H54 (cell line): ENCODE results near the gene FOXS1.

Source experiments
- DNase-seq: peaks from one replicate; pipeline ENCODE4 v3.0.0; 2011; ENCODE audit warnings: low spot score, mixed read lengths; ENCODE audit not compliant: insufficient read length
- FAIRE-seq: peaks from 3 replicates; lab custom pipeline; 2011; peaks lifted over from hg19 to GRCh38; lab: Jason Lieb, UNC
- POLR2A ChIP-seq: IDR thresholded peaks from 2 replicates; pipeline ENCODE4 v1.6.1; 2011; ENCODE audit warnings: low read depth, mild to moderate bottlenecking, low read length

FOXS1 gene

DNA sequence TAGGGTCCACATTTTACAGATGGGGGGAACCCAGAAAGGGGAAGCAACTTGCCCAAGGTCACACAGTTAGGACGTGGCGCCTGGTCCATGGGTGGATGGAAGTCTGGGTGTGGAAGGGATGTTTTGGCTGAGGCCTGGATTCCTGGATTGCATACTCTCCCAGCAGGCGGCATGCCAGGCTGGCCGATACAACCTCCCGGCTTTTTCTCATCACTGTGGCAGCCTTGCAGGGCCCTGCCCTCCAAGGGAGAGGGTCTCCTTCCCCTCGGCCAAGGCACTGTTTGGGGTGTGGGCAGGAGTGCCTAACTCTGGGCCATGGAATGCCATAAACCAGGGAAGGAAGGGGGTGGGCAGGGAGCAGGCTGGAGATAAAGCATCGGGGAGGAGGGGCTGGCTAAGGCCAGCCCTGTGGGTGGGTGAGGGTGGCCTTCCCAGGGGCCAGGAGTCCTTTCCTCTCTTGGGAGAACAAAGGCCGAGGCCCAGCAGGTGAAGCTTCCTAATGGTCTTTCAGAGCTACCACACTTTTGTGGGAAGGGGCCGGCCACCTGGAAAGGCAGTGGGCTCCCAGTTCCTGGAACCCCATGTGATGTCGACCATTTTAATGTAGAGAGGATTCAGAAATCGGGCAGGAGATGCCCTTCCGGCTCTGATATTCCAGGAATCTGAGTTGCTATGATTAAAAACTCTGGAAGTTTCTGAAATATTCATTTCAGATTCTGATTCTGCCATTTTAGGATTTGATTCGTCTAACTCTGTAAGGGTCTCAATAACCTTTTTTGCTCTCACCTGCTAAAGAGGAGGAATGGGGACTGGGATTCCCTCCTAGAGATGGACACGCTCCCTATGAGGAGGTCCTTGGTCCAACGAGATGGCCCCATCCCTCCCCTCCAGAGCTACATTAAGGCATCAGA is 4.2 kb downstream of the FOXS1 start:
- TF ChIP-seq POLR2A, result no peak
- no peak for FAIRE-seq
- no peak for DNase-seq

DNA sequence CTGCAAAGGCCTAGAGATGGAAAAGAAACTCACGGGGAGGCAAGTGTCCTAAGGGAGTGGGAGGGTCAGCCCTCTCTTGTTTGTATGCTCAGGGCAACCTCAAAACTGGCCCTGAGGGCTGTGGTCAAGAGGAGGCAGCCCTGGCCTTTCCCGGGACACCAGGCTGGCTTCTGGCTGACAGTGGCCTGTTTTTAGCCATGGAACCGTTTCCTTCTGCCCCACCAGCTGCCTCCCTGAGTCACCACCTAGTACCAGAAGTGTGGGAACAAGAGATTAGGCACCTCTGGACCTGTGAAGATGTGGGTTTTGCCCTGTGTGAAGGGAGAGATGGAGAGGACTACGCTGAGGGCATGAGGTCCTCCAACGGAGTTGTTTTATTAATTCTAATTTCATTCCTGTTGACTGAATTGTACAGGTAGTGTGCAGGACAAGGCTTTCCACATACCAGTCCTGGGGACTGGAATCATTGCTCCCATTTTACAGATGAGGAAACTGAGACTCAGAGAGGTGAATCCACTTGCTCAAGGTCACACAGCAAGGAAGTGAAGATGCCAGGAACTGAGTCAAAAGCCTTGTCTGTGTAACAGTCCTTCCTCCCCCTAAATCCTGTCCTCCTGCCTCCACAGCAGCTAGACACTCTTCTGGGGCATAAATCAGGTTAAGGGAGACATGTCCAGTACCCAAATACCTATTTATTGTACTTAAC is 5.5 kb downstream of the FOXS1 start:
- no peak for TF ChIP-seq POLR2A
- FAIRE-seq, result no peak
- no peak for DNase-seq

DNA sequence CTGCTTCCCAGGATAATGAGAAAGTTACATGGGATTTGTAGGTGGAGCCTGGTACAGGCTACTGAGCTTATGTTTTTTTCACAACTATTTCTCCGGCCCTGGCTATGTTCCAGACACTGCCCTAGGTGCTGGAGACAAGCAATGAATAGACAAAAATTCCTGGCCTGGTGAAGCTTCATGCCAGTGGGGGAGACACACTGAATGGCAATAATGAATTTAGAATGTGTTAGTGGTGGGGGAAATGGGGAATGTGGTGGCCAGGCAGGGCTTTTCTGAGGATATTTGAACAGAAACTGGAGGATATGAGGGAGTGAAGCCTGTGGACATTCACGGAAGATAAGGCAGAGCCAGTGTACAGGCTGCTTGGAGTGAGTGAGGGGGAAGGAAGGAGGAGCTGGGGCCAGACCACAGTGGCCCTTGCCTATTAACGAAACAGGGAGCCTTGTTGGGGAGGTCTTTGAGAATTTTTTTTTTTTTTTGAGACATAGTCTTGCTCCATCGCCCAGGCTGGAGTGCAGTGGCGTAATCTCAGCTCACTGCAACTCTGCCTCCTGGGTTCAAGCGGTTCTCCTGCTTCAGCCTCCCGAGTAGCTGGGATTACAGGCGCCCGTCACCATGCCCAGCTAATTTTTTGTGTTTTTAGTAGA is 6.6 kb downstream of the FOXS1 start:
- DNase-seq (no peak), FAIRE-seq (no peak)
- no peak for TF ChIP-seq POLR2A

GRCh38 chr20:31837896-31838397 is 7.5 kb downstream of the FOXS1 start:
- FAIRE-seq, result no peak
- peak; percentile 46 for DNase-seq
- no peak for TF ChIP-seq POLR2A

DNA sequence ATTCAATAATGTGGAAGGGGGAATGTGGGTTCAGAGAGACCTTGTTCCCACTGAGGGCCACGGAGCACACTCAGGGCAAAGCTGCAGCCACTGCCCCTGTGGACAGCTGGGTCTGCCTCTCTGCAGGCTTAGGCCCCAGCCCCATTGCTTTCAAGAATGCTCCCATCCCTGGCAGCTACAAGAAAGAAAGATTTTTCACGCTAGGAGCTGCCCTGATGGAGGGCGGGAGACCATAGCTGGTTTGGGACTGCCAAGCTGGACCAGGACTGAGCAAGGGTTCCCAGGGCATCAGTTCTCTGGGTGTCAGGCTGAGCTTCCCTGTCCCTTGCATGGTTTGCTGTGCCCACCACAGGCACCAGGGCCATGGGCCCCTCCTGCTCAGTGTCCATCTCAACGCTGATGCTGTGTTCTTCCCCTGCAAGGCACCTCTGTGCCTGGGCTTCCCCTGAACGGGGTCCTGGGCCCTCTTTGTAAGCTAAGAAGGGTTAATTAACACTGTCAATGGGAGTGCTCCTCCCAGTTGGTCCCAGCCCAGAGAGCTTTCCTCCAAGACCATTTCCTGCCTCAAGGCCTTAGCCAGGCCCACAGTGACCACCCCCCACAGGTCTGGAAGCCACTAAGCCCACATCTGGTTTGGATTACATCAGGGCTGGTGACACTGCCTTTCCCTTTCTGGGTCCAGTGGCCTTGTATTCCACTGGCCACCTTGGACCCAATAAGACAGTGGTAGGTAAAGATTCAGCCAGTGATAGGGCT is 8.4 kb downstream of the FOXS1 start:
- FAIRE-seq (no peak), DNase-seq (no peak)
- TF ChIP-seq POLR2A, result 0 out of 2 replicates have a peak, but pooled peaks have one; percentile 25

DNA sequence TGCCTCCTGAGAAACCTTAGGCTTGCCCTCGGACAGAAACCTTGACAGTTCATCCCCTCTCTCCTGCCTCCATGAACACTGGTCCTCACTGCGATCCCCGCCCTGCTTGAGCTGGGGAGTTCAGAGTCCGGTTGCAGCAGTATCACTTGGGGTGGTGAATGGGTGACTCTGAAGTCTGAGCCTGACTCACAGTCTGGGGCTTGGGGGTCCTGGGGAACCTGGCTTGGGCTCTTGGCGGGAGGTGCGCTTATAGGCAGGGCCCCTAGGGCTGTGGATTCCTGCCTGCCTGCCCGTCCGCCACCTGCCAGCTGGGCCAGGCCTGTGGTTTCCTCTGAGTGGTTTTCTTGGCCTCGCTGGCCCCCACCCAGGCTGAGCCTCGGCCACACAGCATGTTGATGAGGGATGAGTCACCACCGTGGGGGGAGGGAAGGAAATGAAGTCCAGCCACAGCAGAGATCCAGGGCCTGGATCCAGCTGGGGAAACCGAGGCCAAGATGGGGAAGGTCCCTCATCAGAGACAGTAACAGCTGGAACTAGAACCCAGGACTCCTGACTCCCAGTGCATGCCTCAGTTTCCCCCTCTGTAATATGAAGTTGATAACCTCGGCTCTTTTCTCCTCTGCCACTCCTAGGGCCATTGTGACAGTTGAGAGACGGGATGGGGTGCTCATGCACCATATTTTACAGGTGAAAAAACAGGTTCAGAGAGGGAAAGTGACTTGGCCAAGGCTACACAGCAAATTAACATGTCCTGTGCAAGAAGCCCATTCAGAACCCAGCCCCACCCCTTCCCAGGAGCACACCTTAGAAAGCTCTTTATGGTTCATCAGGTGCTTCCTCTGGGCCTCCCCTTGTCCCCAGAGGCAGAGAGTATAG is 9.2 kb downstream of the FOXS1 start:
- DNase-seq, result peak; percentile 91
- TF ChIP-seq POLR2A, result no peak

GRCh38 chr20:31835554-31835953 is 9.8 kb downstream of the FOXS1 start:
- FAIRE-seq (no peak), DNase-seq (no peak)
- no peak for TF ChIP-seq POLR2A

More for the DNA sequence above, 9.2 kb downstream of the FOXS1 start:
- no peak for FAIRE-seq

GRCh38 chr20:31833931-31834521 is 11.4 kb downstream of the FOXS1 start:
- no peak for FAIRE-seq
- no peak for TF ChIP-seq POLR2A

DNA sequence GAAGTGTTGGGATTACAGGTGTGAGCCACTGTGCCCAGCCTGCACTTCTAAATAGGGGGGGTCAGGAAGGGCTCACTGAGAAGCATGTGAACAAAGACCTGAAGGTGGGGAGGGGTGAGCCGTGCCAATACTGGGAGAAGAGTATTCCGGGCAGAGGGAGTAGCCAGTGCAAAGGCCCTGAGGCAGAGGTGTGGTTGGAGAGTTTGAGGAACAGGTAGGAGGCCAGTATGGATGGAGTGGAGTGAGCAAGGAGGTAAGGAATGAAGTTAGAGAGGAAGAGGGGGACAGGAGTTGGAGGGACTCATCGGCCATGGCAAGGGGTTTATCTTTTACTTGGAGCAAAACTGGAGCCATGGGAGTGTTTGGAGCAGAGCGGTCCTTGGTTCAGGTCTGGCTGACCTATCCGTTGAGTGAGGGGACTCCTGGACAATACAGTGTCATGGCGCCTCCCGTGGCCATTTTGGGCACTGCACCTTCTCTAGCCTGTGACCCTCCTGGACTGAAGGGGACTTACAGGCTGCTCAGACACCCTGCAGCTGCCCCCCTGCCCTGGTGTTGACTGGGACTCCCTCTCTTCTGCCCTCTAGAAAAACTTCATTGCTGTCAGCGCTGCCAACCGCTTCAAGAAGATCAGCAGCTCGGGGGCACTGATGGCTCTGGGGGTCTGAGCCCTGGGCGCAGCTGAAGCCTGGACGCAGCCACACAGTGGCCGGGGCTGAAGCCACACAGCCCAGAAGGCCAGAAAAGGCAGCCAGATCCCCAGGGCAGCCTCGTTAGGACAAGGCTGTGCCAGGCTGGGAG is 12.1 kb downstream of the FOXS1 start:
- TF ChIP-seq POLR2A, result no peak
- DNase-seq (peak; percentile 46), FAIRE-seq (no peak)

More at GRCh38 chr20:31833931-31834521, 11.4 kb downstream of the FOXS1 start:
- DNase-seq, result no peak

DNA sequence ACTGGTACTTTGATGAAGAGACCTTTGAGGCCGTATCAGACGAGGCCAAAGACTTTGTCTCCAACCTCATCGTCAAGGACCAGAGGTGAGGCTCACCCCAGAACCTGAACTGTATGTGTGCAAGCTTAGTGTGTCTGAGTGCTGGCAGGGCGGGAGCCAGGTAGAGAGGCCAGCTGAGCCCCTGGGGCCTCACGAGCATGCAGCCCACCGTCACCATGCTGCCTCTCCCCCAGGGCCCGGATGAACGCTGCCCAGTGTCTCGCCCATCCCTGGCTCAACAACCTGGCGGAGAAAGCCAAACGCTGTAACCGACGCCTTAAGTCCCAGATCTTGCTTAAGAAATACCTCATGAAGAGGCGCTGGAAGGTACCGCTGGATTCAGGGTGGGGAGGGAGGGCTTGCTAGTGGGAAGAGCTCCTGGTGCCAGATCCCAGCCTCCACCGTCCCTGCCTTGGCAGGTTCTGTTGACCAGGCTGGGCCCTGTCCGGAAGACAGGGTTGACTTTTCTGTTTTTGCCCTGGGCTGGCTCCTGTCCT is 13.6 kb downstream of the FOXS1 start:
- FAIRE-seq, result no peak
- no peak for DNase-seq
- TF ChIP-seq POLR2A, result no peak

DNA sequence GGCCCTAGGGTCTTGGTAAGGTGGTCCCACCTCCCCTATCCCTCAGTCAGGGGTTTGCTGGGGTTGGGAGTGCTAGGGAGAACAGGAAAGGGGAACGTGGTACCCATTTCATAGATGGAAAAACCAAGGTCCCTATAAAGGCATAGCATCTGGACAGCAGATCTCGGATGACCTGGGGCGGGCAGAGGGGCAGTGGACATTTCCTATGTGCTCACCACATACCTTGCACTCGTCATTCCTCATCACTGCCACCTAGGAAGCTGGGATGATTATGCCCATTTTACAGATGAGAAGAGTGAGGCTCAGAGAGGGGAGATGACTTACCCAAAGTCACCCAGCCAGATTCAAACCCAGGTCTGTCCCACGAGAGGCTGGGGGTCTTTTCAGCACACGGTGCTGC is 14.2 kb downstream of the FOXS1 start:
- FAIRE-seq (no peak), DNase-seq (no peak)
- TF ChIP-seq POLR2A, result no peak
